T-helper 2 cell treated with Interferon-gamma antibody and Interleukin-4, amounts not matched to agents 5 μg/mL and 100 μg/mL, for 36 hours (primary cell): Measurements from ENCODE around the gene PAOX.
"Not testable (repeated sequence)": the region's sequence is repeated elsewhere in the genome, so short reads cannot be mapped to it uniquely, and the experiment has no call there.

Source experiments
- DNase-seq: peaks from one replicate; pipeline ENCODE4 v3.0.0; 2021; ENCODE audit warnings: low spot score
- H3K27ac Mint-ChIP-seq: one replicate; pipeline ENCODE4 v1.8.0; 2021; ENCODE audit warnings: mild to moderate bottlenecking, mixed read lengths
- H3K27me3 Mint-ChIP-seq: one replicate; pipeline ENCODE4 v1.8.0; 2021; ENCODE audit warnings: low read depth, mixed read lengths
- H3K36me3 Mint-ChIP-seq: one replicate; pipeline ENCODE4 v1.8.0; 2021; ENCODE audit warnings: low read depth, mixed read lengths
- H3K4me1 Mint-ChIP-seq: one replicate; pipeline ENCODE4 v1.8.0; 2021; ENCODE audit warnings: low read depth, mixed read lengths
- H3K4me3 Mint-ChIP-seq: one replicate; pipeline ENCODE4 v1.8.0; 2022; ENCODE audit warnings: mild to moderate bottlenecking, moderate library complexity, mixed read lengths
- H3K9me3 Mint-ChIP-seq: one replicate; pipeline ENCODE4 v1.8.0; 2021; ENCODE audit warnings: mixed read lengths

PAOX gene

GRCh38 chr10:133411523-133412380 lies 32.7 kb downstream of the PAOX start:
- Mint-ChIP-seq H3K9me3 (peaks cover 62% of the 10 kb centered on the region), H3K4me3 (no peak overlapping the region), H3K27ac (no peak overlapping the region), H3K36me3 (peaks cover 86% of the 10 kb centered on the region), H3K27me3 (no peaks in the 10 kb centered on the region), H3K4me1 (peaks cover 6% of the 10 kb centered on the region)
- DNase-seq = no peak

- DNase-seq = no peak
- no peak overlapping the region for H3K27ac Mint-ChIP-seq
- peaks cover 3% of the 10 kb centered on the region for H3K4me1 Mint-ChIP-seq
- no peaks in the 10 kb centered on the region for H3K27me3 Mint-ChIP-seq
- peaks cover 62% of the 10 kb centered on the region for H3K9me3 Mint-ChIP-seq
- H3K4me3 Mint-ChIP-seq = no peak overlapping the region
- peaks cover 80% of the 10 kb centered on the region for H3K36me3 Mint-ChIP-seq
Measured at GRCh38 chr10:133412381-133412711, 33.3 kb downstream of the PAOX start.

GRCh38 chr10:133414401-133414800 lies 35.3 kb downstream of the PAOX start:
- H3K4me3 Mint-ChIP-seq = not testable (repeated sequence)
- Mint-ChIP-seq H3K36me3 (peaks cover 64% of the 10 kb centered on the region), H3K9me3 (peaks cover 45% of the 10 kb centered on the region)

GRCh38 chr10:133415752-133416151 lies 36.7 kb downstream of the PAOX start:
- H3K36me3 Mint-ChIP-seq = peaks cover 53% of the 10 kb centered on the region
- DNase-seq = no peak
- H3K9me3 Mint-ChIP-seq = peaks cover 34% of the 10 kb centered on the region
- H3K4me3 Mint-ChIP-seq = no peak overlapping the region
- H3K4me1 Mint-ChIP-seq = no peaks in the 10 kb centered on the region
- no peaks in the 10 kb centered on the region for H3K27me3 Mint-ChIP-seq
- no peak overlapping the region for H3K27ac Mint-ChIP-seq

More at GRCh38 chr10:133414401-133414800, 35.3 kb downstream of the PAOX start:
- not testable (repeated sequence) for DNase-seq, H3K27me3 Mint-ChIP-seq, H3K27ac Mint-ChIP-seq, H3K4me1 Mint-ChIP-seq

- DNase-seq = no peak
- no peak overlapping the region for H3K4me3 Mint-ChIP-seq
- H3K4me1 Mint-ChIP-seq = no peaks in the 10 kb centered on the region
- peaks cover 26% of the 10 kb centered on the region for H3K36me3 Mint-ChIP-seq
- no peak overlapping the region for H3K27ac Mint-ChIP-seq
- peaks cover 9% of the 10 kb centered on the region for H3K9me3 Mint-ChIP-seq
- H3K27me3 Mint-ChIP-seq = peaks cover 7% of the 10 kb centered on the region
Measured at GRCh38 chr10:133418289-133418993, 39.4 kb downstream of the PAOX start.

- Mint-ChIP-seq H3K4me1 (no peaks in the 10 kb centered on the region), H3K27me3 (peaks cover 7% of the 10 kb centered on the region), H3K9me3 (peaks cover 6% of the 10 kb centered on the region), H3K4me3 (no peak overlapping the region), H3K36me3 (peaks cover 21% of the 10 kb centered on the region), H3K27ac (no peak overlapping the region)
- no peak for DNase-seq
Measured at GRCh38 chr10:133419211-133419950, 40.3 kb downstream of the PAOX start.

- no peak for DNase-seq
- Mint-ChIP-seq H3K27me3 (peaks cover 7% of the 10 kb centered on the region), H3K9me3 (peaks cover 6% of the 10 kb centered on the region)
Measured at GRCh38 chr10:133420028-133420427, 41.0 kb downstream of the PAOX start.

GRCh38 chr10:133420579-133420978 lies 41.5 kb downstream of the PAOX start:
- Mint-ChIP-seq H3K27me3 (peaks cover 7% of the 10 kb centered on the region), H3K27ac (no peak overlapping the region), H3K4me1 (no peaks in the 10 kb centered on the region), H3K9me3 (peaks cover under 1% of the 10 kb centered on the region), H3K4me3 (no peak overlapping the region), H3K36me3 (peaks cover 9% of the 10 kb centered on the region)
- DNase-seq = no peak

More at GRCh38 chr10:133420028-133420427, 41.0 kb downstream of the PAOX start:
- H3K4me1 Mint-ChIP-seq = no peaks in the 10 kb centered on the region
- H3K4me3 Mint-ChIP-seq = no peak overlapping the region
- no peak overlapping the region for H3K27ac Mint-ChIP-seq
- H3K36me3 Mint-ChIP-seq = peaks cover 14% of the 10 kb centered on the region

GRCh38 chr10:133421336-133422222 lies 42.5 kb downstream of the PAOX start:
- Mint-ChIP-seq H3K4me3 (no peak overlapping the region), H3K9me3 (no peaks in the 10 kb centered on the region), H3K27ac (no peak overlapping the region), H3K4me1 (no peaks in the 10 kb centered on the region), H3K27me3 (peaks cover 7% of the 10 kb centered on the region), H3K36me3 (peaks cover 3% of the 10 kb centered on the region)
- DNase-seq = no peak

- Mint-ChIP-seq H3K27me3 (peaks cover 7% of the 10 kb centered on the region), H3K4me1 (no peaks in the 10 kb centered on the region), H3K27ac (no peak overlapping the region), H3K9me3 (no peaks in the 10 kb centered on the region), H3K36me3 (peaks cover 3% of the 10 kb centered on the region), H3K4me3 (no peak overlapping the region)
- no peak for DNase-seq
Measured at GRCh38 chr10:133422223-133422806, 43.3 kb downstream of the PAOX start.

- Mint-ChIP-seq H3K4me3 (no peak overlapping the region), H3K36me3 (peaks cover 3% of the 10 kb centered on the region), H3K27ac (no peak overlapping the region), H3K4me1 (no peaks in the 10 kb centered on the region), H3K9me3 (no peaks in the 10 kb centered on the region), H3K27me3 (peaks cover 7% of the 10 kb centered on the region)
- no peak for DNase-seq
Measured at GRCh38 chr10:133422807-133423771, 44.0 kb downstream of the PAOX start.

- not testable (repeated sequence) for H3K36me3 Mint-ChIP-seq, H3K4me3 Mint-ChIP-seq, H3K4me1 Mint-ChIP-seq, H3K27ac Mint-ChIP-seq, DNase-seq, H3K9me3 Mint-ChIP-seq
- H3K27me3 Mint-ChIP-seq = peaks cover 11% of the 10 kb centered on the region
Measured at GRCh38 chr10:133424102-133424501, 45.0 kb downstream of the PAOX start.
